ENCODE results near the gene CACNA1A.
A peak's percentile ranks its signal among the peaks of the same experiment; 100 is the strongest.

The CACNA1A gene

GRCh38 chr19:13356686-13357280 lies 149.5 kb downstream of the CACNA1A start:
- no peak for DNase-seq

GRCh38 chr19:13356185-13356584 lies 150.1 kb downstream of the CACNA1A start:
- DNase-seq: no peak

GRCh38 chr19:13355356-13355755 lies 150.9 kb downstream of the CACNA1A start:
- no peak for DNase-seq

GRCh38 chr19:13353625-13354024 lies 152.7 kb downstream of the CACNA1A start:
- DNase-seq: no peak

- peak; percentile 10 for DNase-seq
Observed at GRCh38 chr19:13350759-13351158, 155.5 kb downstream of the CACNA1A start.

- DNase-seq: no peak
Observed at GRCh38 chr19:13350072-13350471, 156.2 kb downstream of the CACNA1A start.

- no peak for DNase-seq
Observed at GRCh38 chr19:13347367-13347766, 158.9 kb downstream of the CACNA1A start.

- no peak for DNase-seq
Observed at GRCh38 chr19:13343514-13343913, 162.8 kb downstream of the CACNA1A start.

- DNase-seq: no peak
Observed at GRCh38 chr19:13342672-13343071, 163.6 kb downstream of the CACNA1A start.

GRCh38 chr19:13339869-13340268 lies 166.4 kb downstream of the CACNA1A start:
- no peak for DNase-seq

- no peak for DNase-seq
Observed at GRCh38 chr19:13337181-13337580, 169.1 kb downstream of the CACNA1A start.

- no peak for DNase-seq
Observed at GRCh38 chr19:13334801-13335481, 171.3 kb downstream of the CACNA1A start.

- no peak for DNase-seq
Observed at GRCh38 chr19:13330285-13330684, 176.0 kb downstream of the CACNA1A start.

- no peak for DNase-seq
Observed at GRCh38 chr19:13329766-13330165, 176.5 kb downstream of the CACNA1A start.

- no peak for DNase-seq
Observed at GRCh38 chr19:13328241-13328640, 178.0 kb downstream of the CACNA1A start.

- no peak for DNase-seq
Observed at GRCh38 chr19:13319526-13319925, 186.8 kb downstream of the CACNA1A start.

- no peak for DNase-seq
Observed at GRCh38 chr19:13318190-13318589, 188.1 kb downstream of the CACNA1A start.

GRCh38 chr19:13315495-13315894 lies 190.8 kb downstream of the CACNA1A start:
- no peak for DNase-seq

- DNase-seq: no peak
Observed at GRCh38 chr19:13314761-13315160, 191.5 kb downstream of the CACNA1A start.

- DNase-seq: no peak
Observed at GRCh38 chr19:13313875-13314274, 192.4 kb downstream of the CACNA1A start.

GRCh38 chr19:13309864-13310263 lies 196.4 kb downstream of the CACNA1A start:
- no peak for DNase-seq

- DNase-seq: no peak
Observed at GRCh38 chr19:13303381-13304129, 202.7 kb downstream of the CACNA1A start.

GRCh38 chr19:13302526-13303270 lies 203.6 kb downstream of the CACNA1A start:
- DNase-seq: no peak
